Gastrocnemius medialis (tissue), 4 donors: Measurements from ENCODE around the gene MAN1C1.

Source experiments
- CTCF ChIP-seq, 5 experiments: fragments of 450-650 bp in 3 of 5; fragments of 200-600 bp in 2 of 5; sonication (generic) in 2 of 5; IDR thresholded peaks in 4 of 5; conservative IDR thresholded peaks in 1 of 5; 1 replicate in 4 of 5; 2 replicates in 1 of 5; pipeline ENCODE4 v1.5.1; 2016 to 2019; ENCODE audit warnings: antibody characterized with exemption in 5 of 5, mild to moderate bottlenecking in 3 of 5, moderate library complexity in 3 of 5
- POLR2A ChIP-seq, 2 donors: fragments of 450-650 bp; IDR thresholded peaks; one replicate each; pipeline ENCODE4 v1.6.1; 2017; ENCODE audit warnings: antibody characterized with exemption in 2 of 2, mild to moderate bottlenecking in 2 of 2, moderate library complexity in 2 of 2

- TF ChIP-seq CTCF (IDR thresholded peaks at IDR 0.05 in 4 of 5, conservative IDR thresholded peaks at IDR 0.05 in 1 of 5) (no peak), POLR2A (IDR thresholded peaks at IDR 0.05) (no peak)
These were observed 1.2 kb downstream of the MAN1C1 start for GRCh38 chr1:25617625-25618432.
